HEK293 (cell line): ENCODE measurements around the gene KCNQ1.

Experiments used
- CTCF ChIP-seq: fragments of 450-650 bp; formaldehyde crosslinking; IDR thresholded peaks from 2 replicates; pipeline ENCODE4 v1.5.1; 2016; ENCODE audit warnings: missing biosample characterization, missing genetic modification characterization
- INSM2 ChIP-seq: fragments of 450-650 bp; formaldehyde crosslinking; IDR thresholded peaks from 2 replicates; pipeline ENCODE4 v1.5.1; 2016; ENCODE audit warnings: missing biosample characterization, missing genetic modification characterization
- REPIN1 ChIP-seq: fragments of 450-650 bp; formaldehyde crosslinking; IDR thresholded peaks from 2 replicates; pipeline ENCODE4 v1.5.1; 2017; ENCODE audit warnings: missing biosample characterization, missing genetic modification characterization, low read depth
- TCF7L2 ChIP-seq: IDR thresholded peaks from 2 replicates; pipeline ENCODE4 v1.6.1; 2011; ENCODE audit warnings: low read depth, mild to moderate bottlenecking, inconsistent platforms, low read length, moderate library complexity, borderline replicate concordance
- TSHZ1 ChIP-seq: fragments of 450-650 bp; formaldehyde crosslinking; IDR thresholded peaks from 2 replicates; pipeline ENCODE4 v1.5.1; 2016; ENCODE audit warnings: missing biosample characterization, missing genetic modification characterization, borderline replicate concordance
- ZBTB1 ChIP-seq: fragments of 450-650 bp; formaldehyde crosslinking; IDR thresholded peaks from 2 replicates; pipeline ENCODE4 v1.5.1; 2016; ENCODE audit warnings: missing biosample characterization, missing genetic modification characterization
- ZBTB49 ChIP-seq: fragments of 450-650 bp; formaldehyde crosslinking; IDR thresholded peaks from 2 replicates; pipeline ENCODE4 v1.5.1; 2016; ENCODE audit warnings: missing biosample characterization, missing genetic modification characterization, low read depth
- ZIC2 ChIP-seq: fragments of 450-650 bp; formaldehyde crosslinking; IDR thresholded peaks from 2 replicates; pipeline ENCODE4 v1.5.1; 2016; ENCODE audit warnings: missing biosample characterization, missing genetic modification characterization
- ZNF184 ChIP-seq: fragments of 450-650 bp; IDR thresholded peaks from 2 replicates; pipeline ENCODE4 v1.5.1; 2018; ENCODE audit warnings: missing biosample characterization, mild to moderate bottlenecking, missing genetic modification characterization
- ZNF48 ChIP-seq: fragments of 450-650 bp; formaldehyde crosslinking; IDR thresholded peaks from 2 replicates; pipeline ENCODE4 v1.5.1; 2016; ENCODE audit warnings: missing biosample characterization, missing genetic modification characterization

GRCh38 chr11:2741006-2741376 lies 296.2 kb downstream of the KCNQ1 start:
- TF ChIP-seq INSM2 (tag by site-specific recombination): no peak
- no peak for TF ChIP-seq REPIN1 (tag by site-specific recombination)
- TF ChIP-seq ZBTB1 (tag by site-specific recombination): no peak
- no peak for TF ChIP-seq TSHZ1 (tag by site-specific recombination)
- TF ChIP-seq ZBTB49: no peak
- no peak for TF ChIP-seq CTCF (tag by site-specific recombination)
- no peak for TF ChIP-seq TCF7L2
- TF ChIP-seq ZNF48: no peak
- no peak for TF ChIP-seq ZNF184
- no peak for TF ChIP-seq ZIC2 (tag by site-specific recombination)
